HFFc6 (cell line): Measurements from ENCODE around the gene ZBTB8OS. TPM values are rescaled to one million over a fixed set of nuclear protein-coding genes. Genes with fewer than 3 reads are reported as not detected.

ENCODE experiments used
- DNase-seq: peaks from one replicate; pipeline ENCODE4 v3.0.0-alpha.2; 2018
- H3K27ac Mint-ChIP-seq: 2 replicates; pipeline ENCODE4 v1.8.0; 2020; ENCODE audit warnings: mild to moderate bottlenecking, mixed read lengths
- H3K27me3 Mint-ChIP-seq: 2 replicates; pipeline ENCODE4 v1.8.0; 2021; ENCODE audit warnings: mild to moderate bottlenecking, moderate library complexity, mixed read lengths; ENCODE audit not compliant: insufficient read depth
- H3K36me3 Mint-ChIP-seq: 2 replicates; pipeline ENCODE4 v1.8.0; 2021; ENCODE audit warnings: low read depth, mixed read lengths
- H3K4me1 Mint-ChIP-seq: 2 replicates; pipeline ENCODE4 v1.8.0; 2020; ENCODE audit warnings: low read depth, mixed read lengths
- H3K4me3 Mint-ChIP-seq: 2 replicates; pipeline ENCODE4 v1.8.0; 2020; ENCODE audit warnings: mild to moderate bottlenecking, moderate library complexity, mixed read lengths
- H3K9me3 Mint-ChIP-seq: 2 replicates; pipeline ENCODE4 v1.8.0; 2020; ENCODE audit warnings: mild to moderate bottlenecking, mixed read lengths
- CTCF ChIP-seq: fragments of 200-600 bp; sonication (generic); IDR thresholded peaks from 2 replicates; pipeline ENCODE4 v1.5.0; 2021; ENCODE audit warnings: antibody characterized with exemption, mild to moderate bottlenecking
- total RNA-seq, 6 experiments: library from RNA; stranded (reverse); fragmentation: NEBNext Ultra II Directional; extraction: Animal tissue kit (Norgen Biotek cat#: 25700); gene quantifications; 2 replicates in 1 of 6; 3 replicates in 5 of 6; pipeline ENCODE4 v1.2.3, GENCODE V29; 2021

ZBTB8OS gene
- total RNA-seq, 6 experiments from 2014 or later = 44.9 to 52.7 (median 47.4) TPM

GRCh38 chr1:32612189-32612881, 38.0 kb downstream of the ZBTB8OS start:
- Mint-ChIP-seq H3K4me3 (peak overlapping the region; percentile 86), H3K36me3 (0 out of 2 replicates have a peak, but pooled peaks cover 4% of the 10 kb centered on the region), H3K4me1 (peaks cover 8% of the 10 kb centered on the region), H3K27ac (peak overlapping the region; percentile 77), H3K9me3 (no peaks in the 10 kb centered on the region), H3K27me3 (no peaks in the 10 kb centered on the region)
- peak; percentile 54 for DNase-seq
- peak; percentile 63 for TF ChIP-seq CTCF

GRCh38 chr1:32611859-32612188, 38.5 kb downstream of the ZBTB8OS start:
- Mint-ChIP-seq H3K9me3 (no peaks in the 10 kb centered on the region), H3K27ac (peak overlapping the region; percentile 77), H3K4me1 (peaks cover 8% of the 10 kb centered on the region), H3K27me3 (no peaks in the 10 kb centered on the region), H3K36me3 (0 out of 2 replicates have a peak, but pooled peaks cover 4% of the 10 kb centered on the region), H3K4me3 (peak overlapping the region; percentile 86)
- TF ChIP-seq CTCF = no peak
- DNase-seq = no peak

GRCh38 chr1:32609180-32609579, 41.2 kb downstream of the ZBTB8OS start:
- TF ChIP-seq CTCF = no peak
- DNase-seq = no peak
- Mint-ChIP-seq H3K27ac (no peak overlapping the region), H3K36me3 (no peaks in the 10 kb centered on the region), H3K9me3 (no peaks in the 10 kb centered on the region), H3K4me3 (no peak overlapping the region), H3K27me3 (no peaks in the 10 kb centered on the region), H3K4me1 (peaks cover 8% of the 10 kb centered on the region)

- Mint-ChIP-seq H3K27me3 (no peaks in the 10 kb centered on the region), H3K4me1 (no peaks in the 10 kb centered on the region), H3K36me3 (no peaks in the 10 kb centered on the region), H3K4me3 (no peak overlapping the region), H3K9me3 (no peaks in the 10 kb centered on the region), H3K27ac (no peak overlapping the region)
- DNase-seq = no peak
- no peak for TF ChIP-seq CTCF
Observed at GRCh38 chr1:32606565-32607371, 43.6 kb downstream of the ZBTB8OS start.

GRCh38 chr1:32605711-32606424, 44.5 kb downstream of the ZBTB8OS start:
- no peaks in the 10 kb centered on the region for H3K36me3 Mint-ChIP-seq

More at GRCh38 chr1:32605711-32606424, 44.5 kb downstream of the ZBTB8OS start:
- H3K9me3 Mint-ChIP-seq = no peaks in the 10 kb centered on the region
- H3K27ac Mint-ChIP-seq = no peak overlapping the region
- no peak for DNase-seq
- no peak for TF ChIP-seq CTCF
- no peaks in the 10 kb centered on the region for H3K4me1 Mint-ChIP-seq
- H3K4me3 Mint-ChIP-seq = no peak overlapping the region
- H3K27me3 Mint-ChIP-seq = no peaks in the 10 kb centered on the region
